GM15510 (cell line): ENCODE measurements around the gene SGTA.

ENCODE experiments used
- POLR2A ChIP-seq: IDR thresholded peaks from 3 replicates; pipeline ENCODE4 v1.6.1; 2011; ENCODE audit warnings: borderline replicate concordance; ENCODE audit not compliant: insufficient read length; ENCODE audit errors: extremely low read depth

Gene SGTA, protein sequence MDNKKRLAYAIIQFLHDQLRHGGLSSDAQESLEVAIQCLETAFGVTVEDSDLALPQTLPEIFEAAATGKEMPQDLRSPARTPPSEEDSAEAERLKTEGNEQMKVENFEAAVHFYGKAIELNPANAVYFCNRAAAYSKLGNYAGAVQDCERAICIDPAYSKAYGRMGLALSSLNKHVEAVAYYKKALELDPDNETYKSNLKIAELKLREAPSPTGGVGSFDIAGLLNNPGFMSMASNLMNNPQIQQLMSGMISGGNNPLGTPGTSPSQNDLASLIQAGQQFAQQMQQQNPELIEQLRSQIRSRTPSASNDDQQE

DNA sequence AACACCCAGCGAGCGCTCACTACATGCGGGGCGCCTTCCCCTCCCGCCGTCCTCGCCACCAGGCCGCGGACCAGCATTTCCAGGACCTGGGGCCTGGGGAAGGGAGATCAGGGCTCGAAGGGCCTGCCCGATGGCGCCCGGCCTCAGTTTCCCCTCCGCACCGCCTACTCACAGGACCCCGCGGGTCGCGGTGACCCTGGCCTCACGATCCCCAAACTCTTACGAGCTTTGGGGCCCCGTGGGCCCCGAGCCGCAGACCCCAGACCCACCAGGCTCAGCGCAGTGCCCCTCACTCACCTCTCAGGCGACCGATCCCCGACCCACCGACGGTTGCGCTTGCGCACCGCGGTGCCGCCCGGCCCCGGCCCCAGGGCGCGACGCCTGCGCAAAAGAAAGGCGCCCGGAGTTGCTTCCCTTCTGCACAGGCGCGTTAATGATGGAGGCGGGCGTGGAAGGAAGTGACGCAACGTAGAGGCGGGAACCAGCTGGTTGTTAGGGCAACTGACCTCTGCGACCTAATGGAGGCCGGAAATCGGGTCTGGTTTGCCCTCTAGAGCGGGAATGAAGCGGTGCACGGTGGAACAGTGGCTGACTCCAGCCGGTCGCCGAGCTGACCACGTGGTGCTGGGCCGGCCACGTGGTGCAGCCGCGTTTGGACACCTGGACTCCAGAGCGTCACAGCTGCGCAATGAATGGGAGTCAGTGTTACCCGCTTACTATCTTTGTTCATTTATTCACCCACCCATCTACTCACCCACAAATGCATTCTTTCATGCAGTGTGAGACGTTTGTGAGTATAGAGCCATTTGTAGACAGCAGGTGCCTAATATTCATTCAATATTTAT, at the start of gene SGTA:
SGTA (minus strand) TSS at position 338 of the 845 bp plus-strand sequence. CDS start 14,205 bp downstream, outside the sequence.
- peak; percentile 91 for TF ChIP-seq POLR2A

GRCh38 chr19:2827840-2828489, 44.9 kb upstream of the SGTA start:
- no peak for TF ChIP-seq POLR2A

DNA sequence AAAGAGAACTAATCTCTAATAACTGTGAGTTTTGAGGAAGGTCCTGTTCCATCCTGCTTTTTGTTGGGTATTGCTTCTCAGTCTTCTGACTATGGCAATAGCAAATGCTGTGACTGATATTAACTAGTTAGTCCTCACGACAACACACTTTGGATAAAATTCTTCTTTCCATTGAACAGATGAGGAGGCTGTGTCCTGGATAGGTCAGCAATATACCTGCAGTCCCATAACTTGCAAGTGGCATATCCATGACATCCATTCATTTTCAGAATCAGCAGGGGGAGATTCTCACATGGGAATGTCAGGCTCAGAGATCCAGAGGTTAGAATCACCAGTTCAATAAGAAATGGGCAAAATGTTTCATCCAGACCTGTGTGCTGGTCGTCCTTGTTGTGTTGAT, 43.9 kb upstream of the SGTA start:
- TF ChIP-seq POLR2A, result no peak

- no peak for TF ChIP-seq POLR2A
These were observed 41.1 kb upstream of the SGTA start for GRCh38 chr19:2824129-2824528.

DNA sequence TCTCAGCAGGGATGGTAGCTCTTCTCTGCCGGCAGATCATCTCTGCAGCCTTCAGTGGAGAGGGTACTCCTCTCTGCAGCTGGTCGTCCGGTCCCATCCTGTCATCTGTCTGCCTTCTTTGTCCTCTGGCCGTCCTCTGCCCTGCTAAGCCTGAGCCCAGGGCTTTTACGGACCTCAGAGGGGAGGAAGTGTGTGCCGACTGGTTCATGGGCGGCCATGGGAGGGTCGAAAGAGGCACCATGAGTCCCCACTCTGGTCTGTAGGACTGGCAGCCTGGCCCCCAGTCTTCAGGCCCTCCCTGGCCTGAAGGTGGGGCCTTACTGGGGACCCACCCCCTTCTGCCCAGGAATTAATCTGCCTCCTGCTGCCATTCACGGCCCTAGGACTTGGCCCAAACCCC, 40.6 kb upstream of the SGTA start:
- TF ChIP-seq POLR2A, result no peak

DNA sequence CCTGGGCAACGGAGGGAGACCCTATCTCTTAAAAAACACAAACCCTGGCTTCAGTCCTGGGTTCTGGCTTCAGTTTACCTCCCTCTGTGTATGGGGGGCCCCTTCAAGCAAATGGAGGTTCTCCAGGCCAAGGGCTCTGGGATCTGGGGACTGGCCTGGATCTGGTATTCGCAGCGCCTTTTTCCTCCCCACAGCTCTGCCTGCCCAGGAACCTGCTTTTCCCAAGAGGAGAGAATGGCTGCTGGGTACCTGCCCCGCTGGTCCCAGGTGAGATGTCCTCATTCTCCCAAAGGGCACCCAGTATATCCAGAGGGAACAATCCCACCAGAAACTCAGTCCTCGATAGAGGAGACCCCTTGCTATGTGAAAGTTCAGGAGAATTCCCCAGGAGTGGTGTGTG, 39.8 kb upstream of the SGTA start:
- TF ChIP-seq POLR2A, result no peak

DNA sequence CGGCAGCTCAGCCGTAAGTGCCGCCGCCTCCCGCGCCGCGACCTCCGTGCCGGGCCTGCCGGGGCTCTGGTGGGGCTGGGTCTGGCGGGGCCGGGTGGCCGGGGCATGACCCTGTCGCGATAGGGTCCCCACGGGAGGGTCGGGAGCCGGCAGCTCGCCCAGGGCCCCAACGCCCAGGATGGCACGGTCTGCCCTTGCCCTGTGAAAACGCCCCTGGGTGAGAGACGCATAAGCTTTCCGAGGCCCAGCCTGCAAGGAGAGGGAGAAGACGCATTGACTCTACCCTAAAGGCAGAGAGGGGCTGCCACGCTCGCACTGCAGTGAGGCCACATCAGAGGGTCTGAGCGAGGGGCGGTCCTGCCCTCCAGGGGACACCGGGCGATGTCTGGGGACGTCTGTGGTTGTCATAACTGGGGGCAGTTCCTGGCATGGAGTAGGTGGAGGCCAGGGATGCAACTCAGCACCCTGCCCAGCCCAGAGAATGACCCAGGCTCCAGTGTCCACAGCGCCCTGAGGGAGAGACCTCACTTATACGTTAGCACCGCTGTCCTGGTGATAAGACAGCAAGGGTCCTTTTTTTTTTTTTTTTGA, 37.1 kb upstream of the SGTA start:
- no peak for TF ChIP-seq POLR2A

DNA sequence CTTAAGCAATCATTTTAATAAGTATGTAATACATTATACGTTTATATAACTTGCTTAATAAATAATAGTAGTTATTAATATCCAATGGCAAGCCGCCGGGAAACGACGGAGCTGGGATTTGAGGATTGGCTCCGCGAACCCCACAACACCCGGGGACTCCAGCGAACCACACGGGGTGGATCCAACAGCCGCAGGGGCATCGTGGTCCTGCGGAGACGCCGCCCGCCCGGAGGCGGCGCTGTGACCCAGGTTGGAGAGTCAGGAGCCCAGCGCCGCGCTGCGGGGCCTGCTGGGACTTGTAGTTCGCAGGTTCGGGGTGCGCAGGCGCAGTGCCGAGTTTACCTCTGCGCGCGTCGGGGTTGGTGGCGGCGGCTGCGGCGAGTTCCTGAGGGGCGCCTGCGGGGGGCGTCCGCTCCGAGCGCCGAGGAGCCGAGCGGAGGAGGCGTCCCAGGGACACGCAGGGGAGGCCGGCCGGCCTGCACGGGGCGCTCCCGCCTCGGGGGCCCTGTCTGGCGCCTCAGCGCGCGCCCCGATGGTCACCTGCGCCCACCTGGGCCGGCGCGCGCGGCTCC, 36.6 kb upstream of the SGTA start, which contains the start of gene ZNF554:
ZNF554 (plus strand) TSS at position 329 of the 572 bp plus-strand sequence; CDS start at position 533, 204 bp downstream.
- TF ChIP-seq POLR2A, result peak; percentile 65

DNA sequence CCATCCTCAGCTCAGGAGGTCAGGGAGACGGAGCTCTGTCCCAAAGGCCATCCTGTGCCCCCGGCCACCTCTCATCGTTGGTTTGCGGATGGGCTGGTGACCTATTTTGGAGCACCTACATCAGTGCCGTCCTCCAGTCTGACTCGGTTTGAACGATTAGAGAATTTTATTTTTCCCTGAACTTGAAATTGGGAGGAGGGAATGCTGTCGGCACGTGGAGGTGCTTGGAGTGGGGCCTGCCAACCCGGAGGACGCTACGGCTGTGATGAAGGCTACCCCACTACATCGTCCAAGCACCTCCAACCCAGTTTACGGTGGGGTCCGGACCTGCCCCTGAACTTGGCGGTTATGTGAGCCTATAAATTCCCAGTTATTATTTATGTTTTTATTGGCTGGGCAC, 33.6 kb upstream of the SGTA start:
- TF ChIP-seq POLR2A, result no peak

GRCh38 chr19:2815923-2816322, 32.9 kb upstream of the SGTA start:
- no peak for TF ChIP-seq POLR2A

DNA sequence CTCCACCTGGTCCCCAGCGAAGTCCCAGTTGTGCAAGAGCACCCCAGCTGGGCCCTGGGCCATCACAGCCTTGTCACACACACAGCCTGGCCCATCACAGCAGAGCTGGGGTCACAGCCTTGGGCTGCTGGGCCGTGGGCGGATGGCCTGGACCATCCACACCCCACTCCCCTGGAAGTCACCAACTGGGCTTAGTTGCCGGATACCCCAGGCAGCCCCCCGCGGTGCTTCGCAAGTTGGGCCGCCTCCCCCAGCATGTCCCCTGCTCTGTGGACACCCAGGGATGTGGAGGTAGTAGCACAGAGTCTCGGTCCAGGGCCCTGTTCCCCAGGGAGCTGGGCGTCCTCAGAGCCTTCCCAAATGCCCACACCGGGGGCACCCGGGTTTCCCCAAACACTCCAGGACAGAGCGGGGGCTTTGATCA, 32.1 kb upstream of the SGTA start:
- no peak for TF ChIP-seq POLR2A

GRCh38 chr19:2814426-2814825, 31.4 kb upstream of the SGTA start:
- TF ChIP-seq POLR2A, result no peak

DNA sequence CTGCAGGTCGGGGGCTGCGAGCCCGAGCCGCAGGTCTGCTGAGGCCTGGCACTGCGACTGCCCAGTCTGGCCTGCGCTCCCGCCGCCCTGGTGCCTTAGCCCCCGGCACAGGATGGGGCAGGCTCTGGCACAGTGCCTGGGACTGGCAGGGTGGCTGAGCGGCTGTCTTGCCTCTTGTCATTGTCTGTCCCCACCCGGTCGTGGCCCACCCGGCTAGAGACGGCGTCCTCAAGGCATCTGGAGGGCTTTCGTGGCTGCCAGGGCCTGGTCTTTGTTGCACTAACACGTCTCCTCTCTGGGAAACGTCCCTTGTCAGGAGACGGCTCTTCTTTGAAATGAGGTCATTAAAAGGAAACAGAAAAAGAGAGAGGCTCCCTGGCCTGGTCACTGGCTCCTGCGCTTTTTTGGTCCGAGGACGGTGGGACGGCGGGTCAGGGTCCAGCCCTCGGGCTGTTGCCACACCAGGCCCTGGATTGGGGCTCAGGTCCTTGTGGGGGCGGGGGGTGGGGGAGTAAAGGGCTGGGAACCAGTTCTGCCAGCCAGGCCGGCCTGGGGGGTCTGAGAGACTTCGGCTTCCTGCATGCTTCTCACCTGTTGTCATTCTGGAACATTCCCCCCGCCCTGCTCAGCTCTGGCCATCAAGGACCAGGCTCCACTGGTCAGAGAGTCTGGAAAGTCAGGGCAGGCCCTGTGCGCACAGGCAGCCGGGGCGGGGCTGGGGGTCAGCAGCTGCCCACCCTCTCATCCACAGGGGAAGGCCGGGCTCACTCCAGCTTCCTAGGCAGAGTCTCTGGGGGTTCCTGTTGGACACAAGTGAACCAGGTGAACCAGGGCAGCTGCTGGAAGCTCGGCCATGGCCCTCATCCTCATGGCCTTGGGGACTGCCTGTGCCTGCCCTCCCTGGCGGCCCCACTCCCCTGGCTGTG, 30.4 kb upstream of the SGTA start:
- TF ChIP-seq POLR2A, result no peak
